Measurements from ENCODE around the gene ALKBH5. TPM values are rescaled to one million over a fixed set of nuclear protein-coding genes. Genes with fewer than 3 reads are reported as not detected.

Gene ALKBH5
- total and polyA plus RNA-seq, 9 of the 15 experiments (the other 6 are each of a cell fraction or from before 2014, with no cell fraction given), result 11.4 to 70.0 (median 47.4) TPM

DNA sequence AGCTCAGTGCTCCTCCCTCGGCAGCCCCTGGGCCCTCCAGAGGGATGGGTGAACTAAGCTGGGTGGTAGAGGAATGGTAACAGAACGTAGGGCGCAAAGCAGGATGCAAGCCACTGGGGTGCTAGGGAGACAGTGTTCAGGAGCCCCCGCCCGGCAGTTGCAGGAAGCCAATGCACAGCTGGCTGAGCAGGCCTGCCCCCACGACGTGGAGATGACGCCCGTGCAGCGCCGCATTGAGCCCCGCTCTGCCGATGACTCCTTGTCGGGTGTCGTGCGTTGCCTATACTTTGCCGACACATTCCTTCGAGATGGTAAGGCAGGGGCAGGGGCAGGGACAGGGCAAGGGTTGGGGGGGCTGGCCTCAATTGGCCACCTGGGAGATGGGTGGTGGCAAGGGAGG lies 54.7 kb downstream of the ALKBH5 start (continued):
- TF ChIP-seq, protein P1, sequence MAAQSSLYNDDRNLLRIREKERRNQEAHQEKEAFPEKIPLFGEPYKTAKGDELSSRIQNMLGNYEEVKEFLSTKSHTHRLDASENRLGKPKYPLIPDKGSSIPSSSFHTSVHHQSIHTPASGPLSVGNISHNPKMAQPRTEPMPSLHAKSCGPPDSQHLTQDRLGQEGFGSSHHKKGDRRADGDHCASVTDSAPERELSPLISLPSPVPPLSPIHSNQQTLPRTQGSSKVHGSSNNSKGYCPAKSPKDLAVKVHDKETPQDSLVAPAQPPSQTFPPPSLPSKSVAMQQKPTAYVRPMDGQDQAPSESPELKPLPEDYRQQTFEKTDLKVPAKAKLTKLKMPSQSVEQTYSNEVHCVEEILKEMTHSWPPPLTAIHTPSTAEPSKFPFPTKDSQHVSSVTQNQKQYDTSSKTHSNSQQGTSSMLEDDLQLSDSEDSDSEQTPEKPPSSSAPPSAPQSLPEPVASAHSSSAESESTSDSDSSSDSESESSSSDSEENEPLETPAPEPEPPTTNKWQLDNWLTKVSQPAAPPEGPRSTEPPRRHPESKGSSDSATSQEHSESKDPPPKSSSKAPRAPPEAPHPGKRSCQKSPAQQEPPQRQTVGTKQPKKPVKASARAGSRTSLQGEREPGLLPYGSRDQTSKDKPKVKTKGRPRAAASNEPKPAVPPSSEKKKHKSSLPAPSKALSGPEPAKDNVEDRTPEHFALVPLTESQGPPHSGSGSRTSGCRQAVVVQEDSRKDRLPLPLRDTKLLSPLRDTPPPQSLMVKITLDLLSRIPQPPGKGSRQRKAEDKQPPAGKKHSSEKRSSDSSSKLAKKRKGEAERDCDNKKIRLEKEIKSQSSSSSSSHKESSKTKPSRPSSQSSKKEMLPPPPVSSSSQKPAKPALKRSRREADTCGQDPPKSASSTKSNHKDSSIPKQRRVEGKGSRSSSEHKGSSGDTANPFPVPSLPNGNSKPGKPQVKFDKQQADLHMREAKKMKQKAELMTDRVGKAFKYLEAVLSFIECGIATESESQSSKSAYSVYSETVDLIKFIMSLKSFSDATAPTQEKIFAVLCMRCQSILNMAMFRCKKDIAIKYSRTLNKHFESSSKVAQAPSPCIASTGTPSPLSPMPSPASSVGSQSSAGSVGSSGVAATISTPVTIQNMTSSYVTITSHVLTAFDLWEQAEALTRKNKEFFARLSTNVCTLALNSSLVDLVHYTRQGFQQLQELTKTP (IDR thresholded peaks at IDR 0.05; ENCODE audit: low read depth in 1 of 2, partially characterized antibody in 2 of 2), result no peak
- TF ChIP-seq, protein P2, sequence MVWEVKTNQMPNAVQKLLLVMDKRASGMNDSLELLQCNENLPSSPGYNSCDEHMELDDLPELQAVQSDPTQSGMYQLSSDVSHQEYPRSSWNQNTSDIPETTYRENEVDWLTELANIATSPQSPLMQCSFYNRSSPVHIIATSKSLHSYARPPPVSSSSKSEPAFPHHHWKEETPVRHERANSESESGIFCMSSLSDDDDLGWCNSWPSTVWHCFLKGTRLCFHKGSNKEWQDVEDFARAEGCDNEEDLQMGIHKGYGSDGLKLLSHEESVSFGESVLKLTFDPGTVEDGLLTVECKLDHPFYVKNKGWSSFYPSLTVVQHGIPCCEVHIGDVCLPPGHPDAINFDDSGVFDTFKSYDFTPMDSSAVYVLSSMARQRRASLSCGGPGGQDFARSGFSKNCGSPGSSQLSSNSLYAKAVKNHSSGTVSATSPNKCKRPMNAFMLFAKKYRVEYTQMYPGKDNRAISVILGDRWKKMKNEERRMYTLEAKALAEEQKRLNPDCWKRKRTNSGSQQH (CRISPR knock-in tag; IDR thresholded peaks at IDR 0.05), result no peak
- TF ChIP-seq MEIS2 (IDR thresholded peaks at IDR 0.05; ENCODE audit: partially characterized antibody), result no peak
- no peak for TF ChIP-seq ZNF583 (CRISPR knock-in tag; IDR thresholded peaks at IDR 0.05)
- TF ChIP-seq CSDE1 (IDR thresholded peaks at IDR 0.05), result no peak
- TF ChIP-seq BCL6 (CRISPR knock-in tag; IDR thresholded peaks at IDR 0.05), result no peak
- TF ChIP-seq, protein P3, sequence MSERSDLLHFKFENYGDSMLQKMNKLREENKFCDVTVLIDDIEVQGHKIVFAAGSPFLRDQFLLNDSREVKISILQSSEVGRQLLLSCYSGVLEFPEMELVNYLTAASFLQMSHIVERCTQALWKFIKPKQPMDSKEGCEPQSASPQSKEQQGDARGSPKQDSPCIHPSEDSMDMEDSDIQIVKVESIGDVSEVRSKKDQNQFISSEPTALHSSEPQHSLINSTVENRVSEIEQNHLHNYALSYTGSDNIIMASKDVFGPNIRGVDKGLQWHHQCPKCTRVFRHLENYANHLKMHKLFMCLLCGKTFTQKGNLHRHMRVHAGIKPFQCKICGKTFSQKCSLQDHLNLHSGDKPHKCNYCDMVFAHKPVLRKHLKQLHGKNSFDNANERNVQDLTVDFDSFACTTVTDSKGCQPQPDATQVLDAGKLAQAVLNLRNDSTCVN (CRISPR knock-in tag; IDR thresholded peaks at IDR 0.05), result no peak
